ENCODE data around the gene CTNNA1.
A peak's percentile ranks its signal among the peaks of the same experiment; 100 is the strongest.

DNA sequence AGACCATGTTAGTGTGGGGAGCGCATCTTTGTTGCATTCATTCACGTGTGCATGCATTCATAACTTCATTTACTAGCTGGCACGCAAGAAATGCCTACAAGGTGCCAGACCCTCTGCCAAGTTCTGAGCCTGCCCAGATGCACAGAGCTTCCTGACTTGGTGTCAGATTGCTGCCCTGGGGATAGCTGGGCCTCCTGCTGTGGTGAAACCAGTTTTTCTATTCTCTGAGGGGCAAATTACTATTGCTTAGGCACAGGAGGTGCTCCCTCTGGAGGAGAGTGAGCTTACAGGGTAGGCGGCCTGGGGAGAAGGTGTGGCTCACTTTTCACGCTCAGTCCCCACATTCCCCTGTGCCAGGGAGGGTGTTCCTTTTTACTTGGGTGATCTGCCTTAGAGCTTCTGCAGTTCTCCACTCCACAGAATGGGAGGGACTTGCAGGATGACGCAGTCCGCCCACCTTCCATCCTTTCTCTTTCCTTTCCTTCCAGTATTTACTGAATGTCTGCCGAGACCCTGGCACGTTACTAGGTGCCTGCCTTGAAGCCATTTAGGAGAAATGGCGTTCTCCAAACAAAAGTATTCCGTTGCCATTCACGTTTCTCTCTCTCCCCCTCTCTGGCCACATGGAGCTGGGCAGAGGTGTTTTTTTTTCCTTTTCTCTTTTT is 27.9 kb upstream of the CTNNA1 start:
- TF ChIP-seq EZH2 (IDR thresholded peaks at IDR 0.05; ENCODE audit: low read depth, low read length, severe bottlenecking): no peak
- TF ChIP-seq TBP (IDR thresholded peaks at IDR 0.05; ENCODE audit: low read depth, low read length): peak; percentile 24; the same call in 1 of the 2 replicates
- TF ChIP-seq, protein P1, sequence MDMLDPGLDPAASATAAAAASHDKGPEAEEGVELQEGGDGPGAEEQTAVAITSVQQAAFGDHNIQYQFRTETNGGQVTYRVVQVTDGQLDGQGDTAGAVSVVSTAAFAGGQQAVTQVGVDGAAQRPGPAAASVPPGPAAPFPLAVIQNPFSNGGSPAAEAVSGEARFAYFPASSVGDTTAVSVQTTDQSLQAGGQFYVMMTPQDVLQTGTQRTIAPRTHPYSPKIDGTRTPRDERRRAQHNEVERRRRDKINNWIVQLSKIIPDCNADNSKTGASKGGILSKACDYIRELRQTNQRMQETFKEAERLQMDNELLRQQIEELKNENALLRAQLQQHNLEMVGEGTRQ (IDR thresholded peaks at IDR 0.05; ENCODE audit: low read length): no peak
